ENCODE measurements around the gene CNTFR.

Gene CNTFR

DNA sequence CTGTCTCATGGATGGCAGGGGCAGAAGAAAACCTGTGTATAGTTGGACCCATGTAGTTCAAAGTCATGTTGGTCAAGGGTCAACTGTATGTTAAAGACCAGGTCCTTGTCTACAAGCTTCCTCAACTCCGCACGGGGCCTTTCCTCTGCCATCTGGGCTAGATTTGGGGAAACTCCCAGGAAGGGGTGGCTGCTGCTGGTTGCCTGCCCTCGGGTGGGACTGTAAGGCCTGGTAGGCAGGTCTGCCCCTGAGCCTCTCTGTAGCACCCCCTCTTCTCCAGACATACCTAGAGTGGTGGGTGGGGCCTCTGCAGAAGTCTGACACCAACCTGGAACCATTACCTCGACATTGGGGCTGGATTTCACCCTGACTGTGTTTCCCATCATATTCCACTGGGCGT, 82.0 kb downstream of the CNTFR start:
- no peak for DNase-seq (ENCODE audit: low read depth)

DNA sequence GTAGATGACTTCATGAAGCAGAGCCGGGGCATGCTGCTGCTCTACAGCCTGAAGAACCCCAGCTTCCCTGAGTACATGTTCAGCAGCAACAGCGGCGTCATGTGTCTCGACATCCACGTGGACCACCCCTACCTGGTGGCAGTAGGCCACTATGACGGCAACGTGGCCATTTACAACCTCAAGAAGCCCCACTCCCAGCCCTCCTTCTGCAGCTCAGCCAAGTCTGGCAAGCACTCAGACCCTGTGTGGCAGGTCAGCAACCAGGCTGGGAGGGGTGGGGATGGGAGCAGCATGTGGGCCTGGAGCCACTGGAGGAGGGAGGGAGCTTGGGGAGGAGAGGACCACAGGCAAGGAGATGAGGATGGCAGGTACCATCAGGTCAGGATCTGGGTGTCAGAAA, 82.9 kb downstream of the CNTFR start:
- no peak for DNase-seq (ENCODE audit: low read depth)

DNA sequence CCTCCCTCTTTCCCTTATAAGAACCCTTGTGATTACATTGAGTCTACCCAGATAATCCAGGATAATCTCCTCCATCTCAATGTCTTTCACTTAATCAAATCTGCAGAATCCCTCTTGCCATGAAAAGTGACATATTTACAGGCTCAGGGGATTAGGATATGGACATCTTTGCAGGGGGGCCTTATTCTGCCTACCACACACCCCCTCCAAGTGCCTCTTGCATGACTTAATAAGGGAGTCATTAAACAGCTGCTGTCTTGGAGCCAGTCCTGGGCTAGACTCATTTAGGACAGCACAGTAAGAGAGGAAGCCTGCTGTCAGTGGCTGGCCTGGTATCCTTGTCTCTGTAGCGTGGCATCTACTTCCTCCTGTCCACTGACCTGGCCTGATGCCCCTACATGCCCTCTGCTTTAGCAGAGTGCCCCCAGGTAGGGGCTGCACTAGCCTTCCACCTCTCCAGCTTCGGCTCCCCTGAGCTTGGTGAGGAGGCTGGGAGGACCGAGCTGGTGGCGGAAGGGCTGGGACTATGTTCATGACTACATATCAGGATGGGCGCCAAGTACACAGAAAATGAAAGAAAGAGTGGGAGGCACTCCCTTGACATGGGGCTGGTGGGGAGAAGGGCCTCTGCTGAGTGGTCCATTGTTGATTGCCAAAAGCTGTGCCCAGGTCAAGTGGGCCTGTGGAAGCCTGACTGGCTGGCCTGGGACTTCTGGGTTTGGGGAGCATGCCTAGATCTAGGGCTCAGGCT, 84.0 kb downstream of the CNTFR start:
- DNase-seq (ENCODE audit: low read depth), result no peak

DNA sequence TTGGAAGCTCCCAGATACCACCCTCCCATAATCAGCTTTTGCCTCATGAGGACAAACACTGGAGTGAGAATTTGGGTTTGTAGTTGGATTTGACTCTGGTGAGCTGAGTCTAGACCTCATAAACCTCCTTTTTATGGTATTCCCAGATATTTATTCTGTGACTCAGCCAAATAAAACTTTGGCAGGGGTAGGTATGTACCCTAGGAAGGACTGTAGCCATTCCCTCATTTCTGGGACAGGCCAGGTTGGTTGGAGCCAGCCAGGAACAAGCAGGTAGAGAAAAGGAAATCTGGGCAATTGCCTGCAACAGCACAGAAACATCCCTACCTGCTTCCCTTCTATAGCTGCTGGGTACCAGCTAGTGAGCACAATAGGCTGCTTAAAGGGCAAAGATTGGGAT, 86.1 kb downstream of the CNTFR start:
- DNase-seq (ENCODE audit: low read depth), result no peak

DNA sequence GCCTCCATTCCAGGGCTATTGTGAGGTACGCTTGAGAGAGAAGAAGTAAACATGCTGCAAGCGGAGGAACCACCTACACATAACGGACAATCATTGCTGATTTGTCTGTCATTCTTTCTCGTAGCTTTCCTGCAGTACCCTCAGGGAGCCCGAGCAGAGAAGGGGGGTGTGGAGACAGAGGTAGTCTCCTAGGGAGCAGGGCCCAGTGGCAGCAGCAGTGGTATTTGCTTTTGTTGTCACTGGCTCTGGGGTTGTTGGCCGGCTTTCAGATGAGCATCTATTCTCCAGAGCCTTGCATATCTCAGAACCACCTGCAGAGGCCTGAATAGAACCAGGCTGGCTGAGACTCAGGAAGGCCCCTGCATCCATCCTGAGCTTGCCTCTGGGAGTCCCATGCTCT, 86.6 kb downstream of the CNTFR start:
- no peak for DNase-seq (ENCODE audit: low read depth)

DNA sequence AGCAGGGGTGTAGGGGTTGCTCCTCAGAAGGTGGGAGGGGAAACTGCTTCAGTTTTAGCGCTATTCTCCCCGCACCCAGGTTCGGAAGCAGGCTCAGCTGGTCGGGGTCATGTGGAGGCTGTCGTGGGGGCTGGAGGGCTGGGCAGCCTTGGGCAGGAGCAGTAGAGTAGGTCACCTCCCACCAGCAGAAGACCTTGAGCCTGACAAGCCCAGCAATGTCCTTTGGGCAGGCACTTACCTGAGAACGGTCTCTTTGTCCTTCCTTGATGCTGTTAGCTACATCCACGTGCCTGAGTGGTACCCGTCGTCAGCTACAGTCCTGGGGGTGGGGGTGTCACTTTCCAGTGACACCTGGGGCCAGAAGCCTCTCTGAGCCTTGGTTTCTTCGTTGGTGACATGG, 87.1 kb downstream of the CNTFR start:
- DNase-seq (ENCODE audit: low read depth), result no peak

DNA sequence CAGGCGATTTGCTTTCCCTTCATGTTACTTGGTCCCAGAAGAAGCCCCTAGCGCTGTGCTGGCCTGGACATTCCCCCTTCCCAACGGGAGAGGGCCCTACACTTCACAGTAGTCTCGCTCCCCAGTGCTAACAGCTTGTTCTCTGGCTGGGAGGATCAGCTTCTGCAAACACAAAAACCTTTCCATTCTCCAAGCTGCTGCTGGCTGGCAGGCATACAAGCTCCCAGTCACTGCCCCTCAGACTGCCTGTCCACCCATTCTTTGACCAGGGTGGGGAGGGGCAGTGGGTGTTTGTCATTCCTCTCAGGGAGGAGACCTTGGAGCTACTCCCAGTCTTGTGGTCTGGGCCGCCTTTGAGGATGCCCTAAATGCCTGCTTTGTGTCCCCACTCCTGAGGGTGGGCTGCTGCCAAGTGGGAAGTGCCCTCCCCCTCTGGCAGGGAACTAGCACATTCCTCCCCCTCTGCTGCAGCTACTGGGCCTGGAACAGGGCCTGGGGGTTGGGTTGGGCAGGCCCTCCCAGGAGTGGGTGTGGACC, 87.6 kb downstream of the CNTFR start:
- DNase-seq (ENCODE audit: low read depth), result no peak

Data from activated T-cell treated with anti-CD3 and anti-CD28 coated beads for 24 hours (primary cell).